NOMO-1 (cell line): ENCODE measurements around the gene CPEB1.
A peak's percentile ranks its signal among the peaks of the same experiment; 100 is the strongest.

ENCODE experiments used
- DNase-seq, 2 experiments: peaks; one replicate each; lab custom pipeline; 2025; ENCODE audit not compliant: unreplicated experiment in 2 of 2; lab: John Stamatoyannopoulos, UW

The CPEB1 gene

DNA sequence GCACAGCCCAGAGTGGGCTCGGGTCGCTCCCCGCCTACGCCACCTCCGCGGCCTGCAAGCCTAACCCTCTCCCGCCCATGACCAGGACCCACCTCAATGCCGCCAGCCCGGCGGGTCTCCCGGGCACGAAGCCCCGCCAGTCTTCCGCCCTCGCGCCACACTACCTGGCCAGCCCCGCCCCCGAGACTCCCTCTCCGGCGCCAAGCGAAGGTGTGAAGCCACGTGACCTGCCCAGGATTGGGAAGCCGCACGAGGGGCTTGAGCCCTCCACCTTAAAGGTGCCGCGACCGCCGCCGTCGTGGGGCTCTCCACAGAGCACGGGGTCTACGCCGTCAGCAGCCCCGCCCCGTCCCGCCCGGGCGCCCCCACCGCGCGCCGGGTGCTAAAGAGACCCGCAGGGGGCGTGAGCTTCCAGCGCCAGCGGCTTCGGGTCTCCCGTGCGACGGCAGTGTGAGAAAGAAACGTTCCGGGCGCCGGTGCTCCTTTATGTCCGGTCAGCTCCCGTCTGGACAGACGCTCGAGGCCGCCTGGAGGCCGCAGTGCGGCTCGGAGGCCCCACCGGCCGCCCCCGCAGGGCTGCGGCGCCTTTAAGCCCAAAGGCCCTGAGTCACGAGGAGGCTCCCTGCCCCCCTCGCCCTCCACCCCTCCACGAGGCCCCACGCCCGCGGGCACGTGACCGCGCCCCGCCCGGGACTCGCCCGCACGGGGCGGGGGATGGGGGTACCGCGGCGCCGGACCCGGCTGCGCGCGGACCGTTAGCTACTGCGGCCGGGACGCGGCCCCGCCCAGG is at the start of gene CPEB1:
Gene CPEB1 (minus strand): TSS at position 319 of the 790 bp plus-strand sequence. CDS start 18,904 bp downstream, outside the sequence.
- no peak for DNase-seq

DNA sequence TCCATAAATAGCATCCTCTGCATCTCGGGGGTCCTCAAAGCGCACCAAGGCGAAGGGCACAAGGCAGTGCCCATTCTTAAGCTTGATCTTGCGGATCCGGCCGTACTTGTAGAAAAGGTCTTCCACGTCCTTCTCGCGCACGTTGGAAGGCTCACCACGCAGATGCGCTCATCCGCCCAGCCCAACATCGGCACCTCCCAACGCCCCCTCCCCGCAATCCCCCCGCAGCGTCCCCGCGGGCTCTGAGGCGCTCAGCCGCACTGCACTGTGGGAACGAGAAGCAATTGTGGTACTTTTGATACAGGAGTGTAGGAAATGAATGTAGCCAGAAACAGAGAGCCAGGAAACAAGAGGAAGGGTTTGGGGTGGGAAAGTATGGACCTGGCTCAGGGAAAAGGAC is 45.0 kb upstream of the CPEB1 start:
- DNase-seq = no peak

GRCh38 chr15:82689147-82689546 is 42.0 kb upstream of the CPEB1 start:
- DNase-seq = no peak

DNA sequence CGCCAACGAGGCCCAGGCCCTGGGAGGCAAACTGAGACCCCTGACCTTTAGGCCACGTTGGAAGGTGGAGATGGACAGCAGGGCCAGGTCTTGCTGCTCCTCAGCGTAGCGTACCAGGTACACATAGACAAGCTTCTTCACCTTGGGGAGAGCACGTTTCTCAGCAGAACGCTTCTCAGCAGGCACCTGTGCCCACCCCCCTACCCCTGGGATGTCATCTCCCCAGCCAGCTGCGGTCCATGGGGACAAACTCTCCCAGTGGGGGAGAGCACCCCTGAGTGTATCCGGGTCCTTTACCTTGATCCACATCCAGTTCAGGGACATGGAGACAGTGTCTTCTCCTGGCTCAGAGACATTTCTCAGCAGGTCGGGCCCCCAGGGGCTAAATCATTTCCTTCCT is 41.5 kb upstream of the CPEB1 start:
- no peak for DNase-seq

GRCh38 chr15:82681371-82681770 is 34.2 kb upstream of the CPEB1 start:
- DNase-seq = no peak

DNA sequence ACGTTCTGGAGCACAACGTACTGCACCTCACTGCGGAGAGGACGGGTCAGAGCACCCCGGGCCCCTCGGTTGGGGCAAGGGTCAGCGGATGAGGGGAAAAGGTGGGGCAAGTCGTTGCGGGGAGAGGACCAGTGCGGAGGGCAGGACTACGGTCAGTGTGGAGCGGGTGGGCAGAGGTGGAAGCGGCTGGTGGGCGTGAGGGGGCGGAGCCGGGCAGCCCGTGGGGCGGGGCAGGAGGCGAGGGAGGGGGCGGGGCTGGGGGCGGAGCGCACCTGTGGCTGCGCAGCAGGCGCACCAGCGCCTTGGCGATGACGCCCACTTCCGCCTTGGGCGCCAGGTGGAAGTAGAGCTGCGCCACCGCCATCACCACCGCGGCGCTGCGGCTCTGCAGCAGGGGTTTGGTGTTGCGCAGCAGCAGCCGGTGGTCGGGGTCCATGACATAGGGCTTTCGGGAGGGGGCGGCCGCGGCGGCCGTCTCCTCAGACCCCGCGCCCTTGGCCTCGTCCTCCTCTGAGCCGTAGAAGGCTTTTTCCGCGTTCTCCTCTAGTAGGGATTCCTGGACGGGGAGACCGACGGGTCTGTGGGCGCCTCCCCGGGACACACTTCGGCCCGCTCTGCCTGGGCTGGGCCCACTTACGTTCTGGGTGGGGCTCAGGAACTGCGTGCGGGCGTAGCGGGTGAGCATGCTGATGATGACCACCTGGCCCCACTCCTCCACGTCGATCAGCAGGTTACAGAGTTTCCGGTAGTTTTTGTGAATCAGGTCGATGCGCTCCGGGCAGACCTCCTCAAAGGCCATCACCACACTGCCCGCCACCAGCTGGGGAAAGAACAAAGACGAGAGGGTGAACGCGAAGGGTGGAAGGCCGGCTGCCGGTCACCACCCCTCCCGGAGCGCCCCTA is 33.3 kb upstream of the CPEB1 start:
- DNase-seq = peak; percentile 14 to 19

- no peak for DNase-seq
These were observed 32.5 kb upstream of the CPEB1 start for GRCh38 chr15:82679626-82680199.

DNA sequence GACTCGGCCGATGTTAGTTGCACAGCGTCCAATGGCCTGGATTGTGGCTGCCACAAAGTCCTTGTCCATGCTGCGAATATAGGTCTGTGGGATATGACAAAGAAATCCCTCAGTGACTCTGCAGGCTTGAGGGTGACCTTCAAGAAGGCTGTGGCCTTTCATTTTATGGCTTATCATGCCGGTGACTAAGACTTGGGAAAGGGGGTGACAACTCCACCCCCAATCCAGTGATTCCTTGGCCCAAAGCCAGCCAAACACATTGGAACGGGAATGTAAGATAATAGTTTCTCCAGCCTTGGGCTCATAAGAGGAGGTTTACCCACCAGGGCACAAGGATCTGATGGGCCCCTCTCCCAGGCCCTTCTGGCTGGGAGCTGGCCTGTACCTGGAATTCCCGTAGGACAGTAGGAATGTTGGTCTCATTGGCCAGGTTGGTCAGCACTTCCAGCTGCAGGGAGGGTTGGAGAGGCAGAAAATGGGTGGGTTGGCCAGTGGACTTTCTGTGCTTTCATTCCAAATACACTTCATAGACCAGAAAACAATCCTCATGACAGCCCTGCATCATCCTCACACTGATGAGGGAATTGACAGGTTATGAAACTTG is 30.7 kb upstream of the CPEB1 start:
- no peak for DNase-seq

GRCh38 chr15:82674873-82675272 is 27.7 kb upstream of the CPEB1 start:
- no peak for DNase-seq

DNA sequence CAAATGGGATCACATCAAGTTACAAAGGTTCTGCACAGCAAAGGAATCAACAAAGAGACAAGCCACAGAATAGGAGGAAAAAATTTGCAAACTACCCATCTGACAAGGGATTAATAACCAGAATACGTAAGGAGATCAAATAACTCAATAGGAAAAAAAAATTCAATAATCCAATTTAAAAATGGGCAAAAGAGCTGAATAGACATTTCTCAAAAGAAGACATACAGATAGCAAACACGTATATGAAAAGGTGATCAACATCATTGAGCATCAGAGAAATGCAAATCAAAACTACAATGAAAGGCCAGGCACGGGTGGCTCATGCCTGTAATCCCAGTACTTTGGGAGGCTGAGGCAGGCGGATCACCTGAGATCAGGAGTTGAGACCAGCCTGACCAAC is 23.5 kb upstream of the CPEB1 start:
- no peak for DNase-seq

DNA sequence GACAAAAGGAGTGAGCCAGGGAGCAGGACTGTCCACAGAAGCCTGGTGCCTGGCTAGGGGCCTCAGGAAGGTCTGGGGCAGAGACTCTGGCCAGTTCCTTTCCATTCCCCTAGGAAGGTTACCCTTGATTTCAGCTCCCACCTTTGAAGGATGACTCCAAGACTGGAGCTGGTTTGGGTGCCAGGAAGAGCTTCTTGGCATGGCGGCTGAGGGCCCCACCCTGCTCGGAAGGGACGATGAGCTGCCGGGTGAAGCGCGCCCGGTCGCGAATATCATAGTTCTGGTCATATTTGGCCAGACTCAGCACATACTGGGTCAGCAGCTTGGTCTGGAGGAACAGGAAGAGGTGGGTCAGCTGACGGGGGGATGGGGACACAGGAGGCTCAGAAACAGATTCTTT is 19.4 kb upstream of the CPEB1 start:
- no peak for DNase-seq

DNA sequence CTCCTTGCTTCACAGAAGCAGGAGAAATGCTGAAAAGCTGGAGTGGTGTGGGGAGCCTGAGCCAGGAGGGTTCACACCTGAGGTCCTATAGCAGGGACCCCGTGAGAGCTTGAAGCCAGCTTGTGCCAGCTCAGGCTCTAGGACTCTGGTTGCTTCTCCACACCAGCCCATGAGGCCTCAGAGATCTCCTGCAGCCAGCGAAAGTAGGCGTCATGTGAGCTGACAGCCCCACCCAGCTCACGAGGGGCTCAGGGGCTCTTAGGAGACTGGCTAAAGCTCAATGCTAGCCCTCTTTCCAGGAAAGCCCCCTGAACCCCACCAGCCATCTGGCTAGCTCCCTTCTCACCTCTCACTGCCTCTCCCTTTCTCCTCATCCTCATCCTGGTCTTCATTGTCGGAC is 16.9 kb upstream of the CPEB1 start:
- no peak for DNase-seq

DNA sequence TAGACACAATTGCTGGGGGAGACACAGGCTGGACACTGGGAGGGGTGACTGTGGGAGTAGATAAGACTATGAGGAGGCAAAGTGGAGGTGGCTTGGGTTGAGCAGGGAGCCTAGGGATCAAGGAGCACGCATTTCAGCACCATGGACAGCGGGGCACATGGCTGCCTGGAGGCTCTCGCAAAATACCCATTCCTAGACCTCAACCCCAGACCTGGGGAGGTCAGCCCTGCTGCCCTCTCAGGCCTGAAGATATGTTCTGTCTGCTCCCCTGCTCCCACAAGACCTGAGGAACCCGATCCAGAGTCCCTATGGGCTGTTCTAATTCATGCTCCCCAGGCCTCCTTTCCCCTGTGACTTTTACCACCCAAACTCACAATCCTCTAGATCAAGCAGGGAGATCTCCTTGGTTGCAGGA is 16.0 kb upstream of the CPEB1 start:
- peak; percentile 11 to 33 for DNase-seq

GRCh38 chr15:82662641-82663040 is 15.5 kb upstream of the CPEB1 start:
- no peak for DNase-seq

- no peak for DNase-seq
These were observed 13.2 kb upstream of the CPEB1 start for GRCh38 chr15:82660378-82660777.

GRCh38 chr15:82656641-82657266 is 9.6 kb upstream of the CPEB1 start:
- no peak for DNase-seq

- DNase-seq = no peak
These were observed 8.4 kb upstream of the CPEB1 start for GRCh38 chr15:82655606-82656005.

DNA sequence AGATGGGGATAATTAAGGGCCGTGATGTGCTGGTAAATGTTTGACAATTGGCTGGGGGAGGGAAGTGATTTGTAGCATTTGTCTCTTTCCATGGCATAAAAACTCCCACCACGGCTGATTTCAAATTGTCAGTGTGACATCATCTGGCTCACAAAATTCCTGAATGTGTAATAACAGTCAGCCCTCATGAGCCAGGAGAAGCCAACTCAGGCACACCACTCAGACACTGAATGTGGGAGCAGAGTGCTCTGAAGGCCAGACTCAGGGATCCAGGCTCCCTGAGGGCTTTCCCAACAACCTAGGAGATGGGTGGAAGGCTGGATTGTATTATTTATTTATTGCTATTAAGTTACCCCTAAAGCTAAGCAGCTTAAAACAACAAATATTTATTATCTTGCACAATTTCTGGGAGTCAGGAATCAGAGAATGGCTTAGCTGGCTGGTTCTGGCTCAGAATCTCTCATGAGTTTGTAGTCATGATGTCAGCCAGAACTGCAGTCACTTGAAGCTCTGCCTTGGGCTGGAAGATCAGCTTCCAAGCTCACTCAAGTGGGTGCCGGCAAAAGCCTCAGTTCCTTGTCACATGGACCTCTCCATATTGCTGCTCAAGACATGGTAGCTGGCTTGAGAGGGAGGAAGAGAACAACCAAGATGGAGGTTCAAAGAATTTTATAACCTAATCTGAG is 6.5 kb upstream of the CPEB1 start:
- no peak for DNase-seq

- no peak for DNase-seq
These were observed 4.5 kb upstream of the CPEB1 start for GRCh38 chr15:82651708-82652107.

DNA sequence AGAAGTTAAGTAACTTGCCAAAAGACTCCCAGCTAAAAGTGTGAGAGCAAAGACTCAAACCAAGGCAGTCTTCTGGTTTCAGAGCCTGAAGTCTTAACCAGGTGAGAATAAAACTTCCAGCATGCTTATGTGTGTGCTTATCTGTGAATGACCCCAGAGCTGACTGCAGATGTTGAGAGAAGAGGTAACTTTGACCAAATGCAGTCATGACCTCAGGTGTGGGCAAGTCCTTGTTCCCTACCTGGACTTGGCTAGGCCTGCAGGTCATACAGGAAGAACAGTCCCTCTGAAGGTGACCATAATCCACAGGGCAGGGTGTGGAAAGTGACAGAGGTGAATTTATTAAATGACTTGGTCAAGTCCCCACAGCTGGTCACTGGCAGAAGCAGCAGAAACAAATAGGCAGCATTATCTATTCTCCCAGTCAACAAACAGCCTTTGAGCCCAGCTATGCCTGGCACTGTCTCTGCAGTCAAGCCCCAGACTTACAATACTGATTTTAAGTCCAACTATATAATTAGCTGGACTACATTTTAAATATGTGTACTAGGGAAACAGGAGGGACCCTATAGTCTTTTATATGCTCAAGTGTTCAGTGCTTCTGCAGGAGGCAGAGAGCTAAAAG is 3.0 kb upstream of the CPEB1 start:
- no peak for DNase-seq
